Epidermal melanocyte (primary cell): ENCODE results near the gene SPATA6L.

ENCODE experiments used
- DNase-seq: peaks from one replicate; pipeline ENCODE4 v3.0.0; 2011; ENCODE audit warnings: low spot score; ENCODE audit not compliant: insufficient read length

Gene SPATA6L

GRCh38 chr9:4558371-4558998 lies 107.8 kb downstream of the SPATA6L start:
- DNase-seq = no peak

GRCh38 chr9:4555236-4555635 lies 111.0 kb downstream of the SPATA6L start:
- no peak for DNase-seq

- DNase-seq = no peak
These were observed 112.3 kb downstream of the SPATA6L start for GRCh38 chr9:4553951-4554381.

DNA sequence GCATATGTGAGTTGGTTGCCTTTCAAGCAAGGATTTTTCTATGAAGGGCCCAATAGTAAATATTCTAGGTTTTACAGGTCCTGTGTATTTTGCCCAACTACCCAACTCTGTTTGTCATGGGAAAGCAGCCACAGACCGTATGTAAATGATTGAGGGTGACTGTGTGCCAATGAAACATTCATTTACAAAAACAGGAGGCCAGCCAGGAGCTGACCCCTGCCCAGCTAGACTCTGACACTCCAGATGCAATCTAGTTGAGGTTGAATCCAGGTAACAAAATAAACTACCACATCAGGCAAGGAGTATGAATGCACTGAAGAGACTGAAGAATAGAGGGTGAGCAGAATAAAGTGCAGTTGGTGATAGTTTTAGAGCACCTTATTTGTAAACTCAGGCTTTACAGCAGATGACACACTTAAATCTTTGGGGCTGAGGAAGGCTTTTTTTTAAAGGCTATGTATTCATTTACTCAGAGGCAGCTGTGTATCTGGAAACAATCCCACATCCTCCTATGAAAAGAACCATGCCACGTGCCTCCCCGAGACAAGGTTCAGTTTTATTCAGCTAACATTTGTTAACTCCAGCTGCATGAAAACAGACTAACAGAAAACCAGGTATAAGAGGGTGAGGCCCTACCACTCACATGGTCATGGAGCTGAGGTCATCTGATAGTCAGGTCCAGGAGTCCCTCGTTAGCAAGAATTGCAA lies 115.3 kb downstream of the SPATA6L start:
- DNase-seq = no peak

DNA sequence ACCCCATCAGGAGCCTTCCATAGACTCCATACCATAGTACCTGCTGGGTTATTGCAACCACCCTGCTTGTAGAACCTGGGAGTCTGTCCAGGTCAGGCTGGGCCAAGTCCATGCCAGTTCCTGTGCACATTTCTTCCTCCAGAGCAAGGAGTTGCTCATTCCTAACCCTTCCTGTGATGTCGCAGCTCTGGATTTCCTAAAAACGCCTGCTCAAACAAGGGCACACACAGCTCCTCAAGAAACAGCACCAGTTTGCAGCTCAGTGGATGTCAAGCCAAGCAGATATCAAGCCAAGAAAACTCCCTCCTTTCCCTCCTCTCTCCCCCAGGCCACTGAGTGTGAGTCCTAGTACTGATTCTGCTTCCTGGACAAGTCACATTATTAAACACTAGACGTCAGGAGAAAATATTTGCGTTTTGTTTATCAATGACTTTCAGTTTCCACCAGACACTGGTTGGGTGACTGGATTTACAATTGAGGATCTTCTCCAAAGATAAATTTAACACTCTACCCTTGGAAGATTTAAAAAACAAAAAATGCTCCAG lies 116.5 kb downstream of the SPATA6L start:
- no peak for DNase-seq

DNA sequence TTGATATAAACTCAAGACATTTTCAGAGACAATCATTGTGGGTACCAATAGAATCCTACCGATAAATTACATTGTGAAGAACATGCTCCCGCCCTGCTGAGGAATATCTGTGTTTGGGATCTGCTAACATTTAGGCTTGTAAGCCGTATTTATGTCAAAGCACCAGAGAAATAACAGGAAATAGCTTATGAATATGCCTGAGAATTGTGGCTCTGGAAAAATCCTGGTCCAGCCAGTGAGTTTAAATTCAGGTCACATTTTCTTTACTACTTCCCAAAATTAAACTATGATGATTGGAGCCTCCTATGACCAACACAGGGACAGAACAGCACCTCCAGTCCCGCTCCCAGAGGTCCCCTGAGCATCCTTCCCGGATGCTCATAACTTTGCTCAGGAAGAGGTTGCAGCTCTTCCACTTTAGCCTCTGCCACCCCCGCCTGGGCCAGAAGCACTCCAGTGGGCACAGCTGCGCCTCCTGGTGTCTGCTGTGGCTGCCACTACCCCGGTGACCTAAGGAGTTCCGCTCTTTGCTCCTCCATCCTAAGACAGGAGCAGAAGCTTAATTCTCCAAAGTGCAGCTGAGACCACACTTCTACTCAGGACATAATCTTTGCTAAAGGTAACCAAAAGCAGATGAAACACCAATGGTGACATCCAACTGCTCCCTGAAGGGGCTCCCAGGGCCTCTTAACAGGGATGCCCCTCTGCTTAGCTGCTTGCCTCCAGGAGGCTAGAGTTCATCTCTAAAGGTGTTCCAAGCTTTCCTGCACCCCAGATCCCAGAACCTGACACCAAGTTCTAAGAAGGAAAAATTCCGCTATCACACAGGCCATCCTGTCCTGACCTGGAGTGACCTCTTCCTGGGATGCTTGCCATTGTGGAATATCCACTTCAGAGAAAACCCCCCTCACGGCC lies 117.2 kb downstream of the SPATA6L start:
- no peak for DNase-seq
